ENCODE measurements around the gene MRPL14. TPM values are rescaled to one million over a fixed set of nuclear protein-coding genes. Genes with fewer than 3 reads are reported as not detected.

MRPL14 gene
- total and polyA plus RNA-seq, 9 of the 15 experiments (the other 6 are each of a cell fraction or from before 2014, with no cell fraction given), result 126 to 424 (median 165) TPM

GRCh38 chr6:44133003-44133931, 6.0 kb upstream of the MRPL14 start (continued):
- TF ChIP-seq, protein P1, sequence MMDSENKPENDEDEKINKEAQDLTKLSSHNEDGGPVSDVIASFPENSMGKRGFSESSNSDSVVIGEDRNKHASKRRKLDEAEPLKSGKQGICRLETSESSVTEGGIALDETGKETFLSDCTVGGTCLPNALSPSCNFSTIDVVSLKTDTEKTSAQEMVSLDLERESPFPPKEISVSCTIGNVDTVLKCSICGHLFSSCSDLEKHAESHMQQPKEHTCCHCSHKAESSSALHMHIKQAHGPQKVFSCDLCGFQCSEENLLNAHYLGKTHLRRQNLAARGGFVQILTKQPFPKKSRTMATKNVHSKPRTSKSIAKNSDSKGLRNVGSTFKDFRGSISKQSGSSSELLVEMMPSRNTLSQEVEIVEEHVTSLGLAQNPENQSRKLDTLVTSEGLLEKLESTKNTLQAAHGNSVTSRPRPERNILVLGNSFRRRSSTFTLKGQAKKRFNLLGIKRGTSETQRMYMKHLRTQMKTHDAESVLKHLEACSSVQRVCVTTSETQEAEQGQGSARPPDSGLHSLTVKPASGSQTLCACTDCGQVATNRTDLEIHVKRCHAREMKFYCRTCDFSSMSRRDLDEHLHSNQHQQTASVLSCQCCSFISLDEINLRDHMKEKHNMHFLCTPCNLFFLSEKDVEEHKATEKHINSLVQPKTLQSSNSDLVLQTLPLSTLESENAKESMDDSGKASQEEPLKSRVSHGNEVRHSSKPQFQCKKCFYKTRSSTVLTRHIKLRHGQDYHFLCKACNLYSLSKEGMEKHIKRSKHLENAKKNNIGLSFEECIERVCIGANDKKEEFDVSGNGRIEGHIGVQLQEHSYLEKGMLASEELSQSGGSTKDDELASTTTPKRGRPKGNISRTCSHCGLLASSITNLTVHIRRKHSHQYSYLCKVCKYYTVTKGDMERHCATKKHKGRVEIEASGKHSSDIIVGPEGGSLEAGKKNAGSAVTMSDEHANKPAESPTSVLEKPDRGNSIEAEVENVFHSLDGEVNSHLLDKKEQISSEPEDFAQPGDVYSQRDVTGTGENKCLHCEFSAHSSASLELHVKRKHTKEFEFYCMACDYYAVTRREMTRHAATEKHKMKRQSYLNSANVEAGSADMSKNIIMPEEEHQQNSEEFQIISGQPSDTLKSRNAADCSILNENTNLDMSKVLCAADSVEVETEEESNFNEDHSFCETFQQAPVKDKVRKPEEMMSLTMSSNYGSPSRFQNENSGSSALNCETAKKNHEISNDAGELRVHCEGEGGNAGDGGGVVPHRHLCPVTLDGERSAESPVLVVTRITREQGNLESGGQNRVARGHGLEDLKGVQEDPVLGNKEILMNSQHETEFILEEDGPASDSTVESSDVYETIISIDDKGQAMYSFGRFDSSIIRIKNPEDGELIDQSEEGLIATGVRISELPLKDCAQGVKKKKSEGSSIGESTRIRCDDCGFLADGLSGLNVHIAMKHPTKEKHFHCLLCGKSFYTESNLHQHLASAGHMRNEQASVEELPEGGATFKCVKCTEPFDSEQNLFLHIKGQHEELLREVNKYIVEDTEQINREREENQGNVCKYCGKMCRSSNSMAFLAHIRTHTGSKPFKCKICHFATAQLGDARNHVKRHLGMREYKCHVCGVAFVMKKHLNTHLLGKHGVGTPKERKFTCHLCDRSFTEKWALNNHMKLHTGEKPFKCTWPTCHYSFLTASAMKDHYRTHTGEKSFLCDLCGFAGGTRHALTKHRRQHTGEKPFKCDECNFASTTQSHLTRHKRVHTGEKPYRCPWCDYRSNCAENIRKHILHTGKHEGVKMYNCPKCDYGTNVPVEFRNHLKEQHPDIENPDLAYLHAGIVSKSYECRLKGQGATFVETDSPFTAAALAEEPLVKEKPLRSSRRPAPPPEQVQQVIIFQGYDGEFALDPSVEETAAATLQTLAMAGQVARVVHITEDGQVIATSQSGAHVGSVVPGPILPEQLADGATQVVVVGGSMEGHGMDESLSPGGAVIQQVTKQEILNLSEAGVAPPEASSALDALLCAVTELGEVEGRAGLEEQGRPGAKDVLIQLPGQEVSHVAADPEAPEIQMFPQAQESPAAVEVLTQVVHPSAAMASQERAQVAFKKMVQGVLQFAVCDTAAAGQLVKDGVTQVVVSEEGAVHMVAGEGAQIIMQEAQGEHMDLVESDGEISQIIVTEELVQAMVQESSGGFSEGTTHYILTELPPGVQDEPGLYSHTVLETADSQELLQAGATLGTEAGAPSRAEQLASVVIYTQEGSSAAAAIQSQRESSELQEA (IDR thresholded peaks at IDR 0.05; ENCODE audit: low read depth), result no peak
- no peak for TF ChIP-seq ELK1 (CRISPR knock-in tag; IDR thresholded peaks at IDR 0.05)
- TF ChIP-seq MTA3 (IDR thresholded peaks at IDR 0.05; ENCODE audit: borderline replicate concordance), result 0 out of 2 replicates have a peak, but pooled peaks have one; percentile 33
- TF ChIP-seq MXI1 (IDR thresholded peaks at IDR 0.05; ENCODE audit: low read depth, low read length), result no peak
- TF ChIP-seq ZNF12 (CRISPR knock-in tag; IDR thresholded peaks at IDR 0.05), result no peak
- no peak for TF ChIP-seq POLR2B (IDR thresholded peaks at IDR 0.05; ENCODE audit: low read depth, partially characterized antibody)
- TF ChIP-seq RBM34 (IDR thresholded peaks at IDR 0.05; ENCODE audit: borderline replicate concordance, insufficient read depth, low read length), result no peak
- no peak for TF ChIP-seq NUFIP1 (IDR thresholded peaks at IDR 0.05; ENCODE audit: partially characterized antibody)
- TF ChIP-seq NCOA2 (IDR thresholded peaks at IDR 0.05; ENCODE audit: partially characterized antibody in 2 of 2), result no peak
- TF ChIP-seq GABPB1 (CRISPR knock-in tag; IDR thresholded peaks at IDR 0.05), result peak; percentile 66; the same call in 1 of the 2 replicates
- no peak for TF ChIP-seq YY1 (IDR thresholded peaks at IDR 0.05; ENCODE audit: borderline replicate concordance in 1 of 3, control insufficient read depth in 1 of 3, extremely low read depth in 1 of 3, insufficient read depth in 3 of 3, insufficient read length in 1 of 3, insufficient replicate concordance in 2 of 3, low read depth in 1 of 3, low read length in 2 of 3)
- no peak for TF ChIP-seq PHF21A (IDR thresholded peaks at IDR 0.05; ENCODE audit: borderline replicate concordance, low read depth)
- no peak for TF ChIP-seq HDAC8 (tag; IDR thresholded peaks at IDR 0.05)

All from K562 (cell line).